ENCODE measurements around the gene TRMT2A. TPM values are rescaled to one million over a fixed set of nuclear protein-coding genes. Genes with fewer than 3 reads are reported as not detected.

Gene TRMT2A
- polyA plus RNA-seq, 1 donor (not counting 4 experiments of a cell fraction or from before 2014, with no cell fraction given), result 18.3 TPM

DNA sequence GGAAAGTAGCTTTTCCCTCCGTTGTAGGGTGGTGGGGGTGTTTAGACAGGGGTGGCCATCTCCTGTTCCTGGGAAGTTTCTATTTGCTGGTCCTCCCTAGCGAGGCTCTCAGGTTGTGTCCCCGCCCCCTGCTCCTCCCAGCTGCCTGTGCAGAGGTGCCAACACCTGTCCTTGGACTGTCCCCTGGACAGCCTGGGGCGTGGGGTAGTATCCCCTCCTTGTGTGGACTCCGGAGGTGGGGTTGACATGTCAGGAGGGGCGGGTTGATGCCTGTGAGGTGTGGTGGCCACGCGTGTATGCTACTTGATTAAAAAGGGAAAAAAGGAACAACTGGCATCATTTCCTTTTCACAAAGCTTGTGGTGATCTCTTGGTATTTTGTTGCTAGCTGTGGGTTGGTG lies 15.4 kb downstream of the TRMT2A start:
- no peak for FAIRE-seq

DNA sequence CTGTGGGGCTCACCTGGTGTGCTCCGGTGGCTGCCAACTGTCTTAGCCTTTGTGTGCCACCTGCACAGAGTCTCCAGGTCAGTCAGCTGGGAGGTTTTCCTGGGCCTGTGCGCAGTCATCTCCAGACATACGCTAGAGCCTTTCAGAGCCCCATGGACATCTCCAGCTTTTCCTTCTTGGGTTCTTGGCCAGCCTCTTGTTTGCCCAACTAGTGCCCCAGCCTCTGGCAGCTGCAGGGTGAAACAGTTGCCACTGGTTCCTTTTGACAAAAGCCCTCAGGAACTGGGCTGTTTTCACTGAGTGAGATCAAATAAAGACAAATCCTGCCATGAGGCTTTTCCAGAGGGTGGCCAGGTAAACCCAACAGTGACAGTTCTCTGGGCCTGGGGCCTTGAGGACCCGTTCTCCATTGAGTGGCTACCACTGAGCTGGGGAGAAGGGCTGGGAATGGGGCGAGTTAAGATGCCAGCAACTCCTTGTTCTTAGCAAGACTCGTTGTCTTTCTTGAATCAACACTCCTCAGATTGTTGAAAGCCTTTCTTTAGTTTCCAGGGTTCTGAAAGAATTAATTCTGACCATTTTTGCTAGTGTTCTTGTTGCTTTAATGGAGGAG lies 17.8 kb downstream of the TRMT2A start:
- FAIRE-seq (no peak), DNase-seq (ENCODE audit: low read depth, low spot score) (no peak)
- peaks cover 27% of the 10 kb centered on the region for H3K79me2 ChIP-seq (ENCODE audit: control insufficient read depth, insufficient read depth, low read length)
- peaks cover 24 to 40% of the 10 kb centered on the region in 2 experiments for H3K36me3 ChIP-seq (ENCODE audit: control insufficient read depth in 2 of 2, extremely low read depth in 1 of 2, insufficient read depth in 2 of 2, low read length in 2 of 2)
- H3K9me3 ChIP-seq (ENCODE audit: control insufficient read depth, low read depth, low read length), result no peaks in the 10 kb centered on the region
- no peak overlapping the region for H3K4me3 ChIP-seq (ENCODE audit: control insufficient read depth in 2 of 3, extremely low read depth in 1 of 3, insufficient read depth in 2 of 3, low read depth in 1 of 3, low read length in 3 of 3)
- dilution Hi-C loops (cut with MboI; ENCODE audit: extremely low pct_ligation_motif_present, low sequenced_read_pairs), result no loop called here
- no peaks in the 10 kb centered on the region for H3K27me3 ChIP-seq (ENCODE audit: control insufficient read depth, extremely low read depth, insufficient read depth, low read length)
- H3K9ac ChIP-seq (ENCODE audit: control insufficient read depth, extremely low read depth, insufficient read depth, low read length), result no peak overlapping the region
- no peak for TF ChIP-seq EZH2 (IDR thresholded peaks at IDR 0.05; ENCODE audit: low read length)
- TF ChIP-seq, protein P1, sequence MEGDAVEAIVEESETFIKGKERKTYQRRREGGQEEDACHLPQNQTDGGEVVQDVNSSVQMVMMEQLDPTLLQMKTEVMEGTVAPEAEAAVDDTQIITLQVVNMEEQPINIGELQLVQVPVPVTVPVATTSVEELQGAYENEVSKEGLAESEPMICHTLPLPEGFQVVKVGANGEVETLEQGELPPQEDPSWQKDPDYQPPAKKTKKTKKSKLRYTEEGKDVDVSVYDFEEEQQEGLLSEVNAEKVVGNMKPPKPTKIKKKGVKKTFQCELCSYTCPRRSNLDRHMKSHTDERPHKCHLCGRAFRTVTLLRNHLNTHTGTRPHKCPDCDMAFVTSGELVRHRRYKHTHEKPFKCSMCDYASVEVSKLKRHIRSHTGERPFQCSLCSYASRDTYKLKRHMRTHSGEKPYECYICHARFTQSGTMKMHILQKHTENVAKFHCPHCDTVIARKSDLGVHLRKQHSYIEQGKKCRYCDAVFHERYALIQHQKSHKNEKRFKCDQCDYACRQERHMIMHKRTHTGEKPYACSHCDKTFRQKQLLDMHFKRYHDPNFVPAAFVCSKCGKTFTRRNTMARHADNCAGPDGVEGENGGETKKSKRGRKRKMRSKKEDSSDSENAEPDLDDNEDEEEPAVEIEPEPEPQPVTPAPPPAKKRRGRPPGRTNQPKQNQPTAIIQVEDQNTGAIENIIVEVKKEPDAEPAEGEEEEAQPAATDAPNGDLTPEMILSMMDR (optimal IDR thresholded peaks at IDR 0.05 in 1 of 3, IDR thresholded peaks at IDR 0.05 in 1 of 3, conservative IDR thresholded peaks at IDR 0.05 in 1 of 3; ENCODE audit: extremely low read depth in 1 of 3, insufficient read depth in 2 of 3, low read length in 3 of 3), result no peak
- H3K9me1 ChIP-seq (ENCODE audit: control insufficient read depth, extremely low read depth, insufficient read depth, low read length), result no peaks in the 10 kb centered on the region
- no peaks in the 10 kb centered on the region for H4K20me1 ChIP-seq (ENCODE audit: control insufficient read depth, extremely low read depth, insufficient read depth, low read length)
- H2AFZ ChIP-seq (ENCODE audit: control insufficient read depth, low read length), result no peak overlapping the region
- no peak overlapping the region for H3K4me2 ChIP-seq (ENCODE audit: control insufficient read depth, extremely low read depth, insufficient read depth, low read depth, low read length)
- H3K4me1 ChIP-seq (ENCODE audit: control insufficient read depth, extremely low read depth, insufficient read depth, low read length), result peaks cover 10% of the 10 kb centered on the region
- no peak overlapping the region for H3K27ac ChIP-seq (ENCODE audit: control insufficient read depth, insufficient read depth, low read length)

More for the DNA sequence above, 15.4 kb downstream of the TRMT2A start:
- H3K27me3 ChIP-seq (ENCODE audit: control insufficient read depth, extremely low read depth, insufficient read depth, low read length), result no peaks in the 10 kb centered on the region
- H3K36me3 ChIP-seq (ENCODE audit: control insufficient read depth in 2 of 2, extremely low read depth in 1 of 2, insufficient read depth in 2 of 2, low read length in 2 of 2), result peaks cover 32 to 47% of the 10 kb centered on the region in 2 experiments
- H3K79me2 ChIP-seq (ENCODE audit: control insufficient read depth, insufficient read depth, low read length), result peaks cover 33% of the 10 kb centered on the region
- no peaks in the 10 kb centered on the region for H3K9me1 ChIP-seq (ENCODE audit: control insufficient read depth, extremely low read depth, insufficient read depth, low read length)
- no peak overlapping the region for H2AFZ ChIP-seq (ENCODE audit: control insufficient read depth, low read length)
- dilution Hi-C loops (cut with MboI; ENCODE audit: extremely low pct_ligation_motif_present, low sequenced_read_pairs), result no loop called here
- no peaks in the 10 kb centered on the region for H3K9me3 ChIP-seq (ENCODE audit: control insufficient read depth, low read depth, low read length)
- H3K4me1 ChIP-seq (ENCODE audit: control insufficient read depth, extremely low read depth, insufficient read depth, low read length), result peaks cover 10% of the 10 kb centered on the region
- H3K4me2 ChIP-seq (ENCODE audit: control insufficient read depth, extremely low read depth, insufficient read depth, low read depth, low read length), result no peak overlapping the region
- H3K27ac ChIP-seq (ENCODE audit: control insufficient read depth, insufficient read depth, low read length), result no peak overlapping the region
- no peak overlapping the region for H3K4me3 ChIP-seq (ENCODE audit: control insufficient read depth in 2 of 3, extremely low read depth in 1 of 3, insufficient read depth in 2 of 3, low read depth in 1 of 3, low read length in 3 of 3)
- DNase-seq (ENCODE audit: low read depth, low spot score), result no peak
- TF ChIP-seq, protein P1 (optimal IDR thresholded peaks at IDR 0.05 in 1 of 3, IDR thresholded peaks at IDR 0.05 in 1 of 3, conservative IDR thresholded peaks at IDR 0.05 in 1 of 3; ENCODE audit: extremely low read depth in 1 of 3, insufficient read depth in 2 of 3, low read length in 3 of 3), result no peak
- no peak for TF ChIP-seq EZH2 (IDR thresholded peaks at IDR 0.05; ENCODE audit: low read length)
- no peak overlapping the region for H3K9ac ChIP-seq (ENCODE audit: control insufficient read depth, extremely low read depth, insufficient read depth, low read length)
- no peaks in the 10 kb centered on the region for H4K20me1 ChIP-seq (ENCODE audit: control insufficient read depth, extremely low read depth, insufficient read depth, low read length)

Data from keratinocyte (primary cell).